Activated CD8-positive, alpha-beta memory T cell treated with anti-CD3 and anti-CD28 coated beads for 1 hour (primary cell): ENCODE data around the gene SLC4A1AP.

Experiments used
- DNase-seq, 2 donors: peaks; one replicate each; pipeline ENCODE4 v3.0.0-alpha.2; 2020; ENCODE audit warnings: low read depth in 1 of 2; ENCODE audit errors: extremely low read depth in 1 of 2

The SLC4A1AP gene

GRCh38 chr2:27717070-27717795 lies 53.5 kb downstream of the SLC4A1AP start:
- DNase-seq = no peak

DNA sequence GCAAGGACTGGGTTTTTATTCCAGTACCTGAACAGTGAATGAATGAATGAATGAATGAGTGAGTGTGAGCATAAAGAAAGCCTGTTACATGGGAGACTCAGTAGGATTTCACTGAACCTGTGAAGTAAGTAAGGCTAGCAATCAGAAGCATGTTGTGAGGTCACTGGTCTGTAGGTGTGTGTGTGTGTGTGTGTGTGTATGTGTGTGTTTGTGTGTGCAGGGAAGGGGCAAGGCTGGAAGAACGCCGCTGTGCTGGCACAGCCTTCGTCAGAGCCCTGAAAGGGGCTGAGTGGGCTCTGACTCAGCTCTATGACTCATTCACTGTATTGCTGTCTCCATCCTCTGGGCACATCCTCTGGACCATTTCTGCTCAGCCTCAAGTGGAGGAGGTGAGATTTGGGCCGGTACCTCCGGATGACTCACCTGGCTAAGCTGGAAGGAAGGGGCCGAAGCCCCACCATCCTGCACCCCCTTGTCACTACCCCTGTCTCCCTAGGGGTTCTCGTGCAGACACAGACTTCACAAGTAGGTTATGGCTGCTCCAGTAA lies 56.4 kb downstream of the SLC4A1AP start:
- no peak for DNase-seq

- no peak for DNase-seq
These were observed 57.6 kb downstream of the SLC4A1AP start for GRCh38 chr2:27721335-27721734.

GRCh38 chr2:27721884-27722485 lies 58.3 kb downstream of the SLC4A1AP start:
- no peak for DNase-seq

DNA sequence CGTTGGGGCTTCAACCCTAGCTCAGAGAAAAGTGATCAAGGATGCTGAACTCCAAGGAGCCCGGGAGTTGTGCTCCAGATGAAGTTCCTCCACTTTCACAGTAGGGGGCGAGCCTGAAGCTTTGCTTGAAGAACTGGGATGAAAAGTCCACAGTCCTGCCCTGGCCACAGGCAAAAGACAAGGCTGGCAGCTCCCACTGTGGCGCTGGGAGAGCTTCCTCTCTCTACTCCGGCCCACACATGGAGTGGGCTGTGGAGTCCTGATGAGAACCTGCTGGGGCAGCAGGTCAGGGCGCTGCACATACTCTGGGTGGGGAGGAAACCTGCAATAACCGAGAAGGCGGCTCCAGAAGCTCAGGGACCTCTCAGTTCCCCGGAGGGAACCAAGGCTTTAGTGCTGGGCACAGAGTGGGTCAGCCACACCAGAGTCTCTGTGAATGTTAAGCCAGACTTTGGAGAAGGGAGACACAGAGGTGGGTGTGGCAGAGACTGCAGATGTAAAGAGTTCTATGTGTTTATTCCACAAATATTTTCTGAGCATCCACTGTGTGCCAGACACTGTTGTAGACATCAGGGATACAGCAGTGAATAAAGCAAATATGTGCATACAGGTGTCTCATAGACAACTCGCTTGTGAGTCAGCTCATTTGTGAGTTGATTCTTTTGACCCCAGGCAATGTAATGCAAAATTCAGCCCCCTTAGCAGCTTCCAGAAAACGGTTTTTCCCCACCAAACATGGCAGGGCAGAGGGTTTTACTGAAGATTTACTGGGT lies 59.9 kb downstream of the SLC4A1AP start:
- no peak for DNase-seq

DNA sequence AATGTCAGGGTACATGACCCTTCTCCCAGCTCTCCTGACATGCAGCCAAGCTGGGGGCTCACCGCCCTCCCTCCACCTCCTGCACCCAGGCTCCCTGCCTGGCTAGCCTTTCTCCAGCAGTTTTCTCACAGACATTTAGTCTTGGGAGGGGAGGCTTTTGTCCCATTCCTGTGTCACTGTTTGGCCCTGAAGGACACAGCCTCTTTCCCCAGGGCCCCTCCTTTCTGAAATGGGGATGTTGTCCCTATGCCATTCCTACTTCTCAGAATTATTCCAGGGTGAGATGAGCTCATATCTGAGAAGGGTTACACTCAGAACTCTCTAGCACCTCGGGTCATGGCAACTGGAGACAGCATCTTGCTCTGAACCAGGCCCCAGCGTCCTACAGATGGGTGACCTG lies 60.5 kb downstream of the SLC4A1AP start:
- no peak for DNase-seq

DNA sequence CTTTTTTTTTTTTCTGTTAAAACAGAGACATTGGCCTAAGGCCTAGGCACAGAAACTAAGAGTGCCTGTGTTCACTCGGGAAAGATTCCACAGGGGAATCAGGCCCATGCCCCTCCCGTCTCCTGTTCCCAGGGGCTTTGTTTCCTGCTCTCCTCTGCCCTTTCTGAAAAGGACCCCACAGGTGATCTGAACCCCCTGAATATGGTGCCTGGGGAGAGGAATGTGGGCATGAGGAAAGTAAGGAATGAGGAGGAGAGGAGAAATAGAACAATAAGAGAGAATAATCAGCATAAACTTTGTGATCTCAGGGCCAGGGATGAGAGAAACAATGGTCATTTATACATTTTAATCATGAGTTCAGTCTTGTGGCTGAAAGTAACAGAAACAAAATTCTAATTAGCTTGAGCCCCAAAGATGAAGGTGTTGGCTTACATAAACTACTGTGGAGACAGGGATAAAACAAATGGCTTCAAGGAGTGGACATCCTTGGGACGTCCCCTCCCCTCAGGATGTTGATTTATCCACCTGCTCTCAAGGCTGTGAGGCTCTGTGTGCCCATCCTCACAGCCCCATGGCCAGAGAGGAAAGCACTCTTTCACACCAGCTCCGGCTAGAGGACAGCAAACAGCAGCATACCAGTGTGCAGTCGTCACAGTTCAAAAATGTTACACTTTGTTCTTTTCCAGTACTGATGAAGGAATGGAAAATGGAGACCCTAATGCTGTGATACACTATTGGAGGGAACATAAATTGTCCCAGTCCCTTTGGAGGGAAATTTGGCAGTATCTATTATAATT lies 61.4 kb downstream of the SLC4A1AP start:
- DNase-seq = no peak

DNA sequence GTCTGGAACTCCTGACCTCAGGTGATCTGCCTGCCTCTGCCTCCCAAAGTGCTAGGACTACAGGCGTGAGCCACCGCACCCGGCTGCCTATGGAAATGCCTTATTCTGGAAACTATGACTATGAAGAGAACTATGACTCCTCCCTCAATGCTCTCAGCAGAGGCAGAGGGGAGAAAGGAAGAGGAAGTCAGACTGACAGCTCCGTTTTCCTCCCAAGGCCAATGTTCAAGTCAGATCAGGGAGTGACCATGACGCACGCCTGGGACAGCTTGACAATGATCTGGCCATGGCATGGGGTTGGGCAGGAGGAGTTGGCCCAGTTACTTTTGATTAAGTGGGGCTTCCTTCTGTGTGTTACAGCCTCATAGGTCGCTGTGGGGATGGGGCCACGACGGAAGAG lies 63.6 kb downstream of the SLC4A1AP start:
- no peak for DNase-seq

GRCh38 chr2:27728081-27728858 lies 64.6 kb downstream of the SLC4A1AP start:
- no peak for DNase-seq

DNA sequence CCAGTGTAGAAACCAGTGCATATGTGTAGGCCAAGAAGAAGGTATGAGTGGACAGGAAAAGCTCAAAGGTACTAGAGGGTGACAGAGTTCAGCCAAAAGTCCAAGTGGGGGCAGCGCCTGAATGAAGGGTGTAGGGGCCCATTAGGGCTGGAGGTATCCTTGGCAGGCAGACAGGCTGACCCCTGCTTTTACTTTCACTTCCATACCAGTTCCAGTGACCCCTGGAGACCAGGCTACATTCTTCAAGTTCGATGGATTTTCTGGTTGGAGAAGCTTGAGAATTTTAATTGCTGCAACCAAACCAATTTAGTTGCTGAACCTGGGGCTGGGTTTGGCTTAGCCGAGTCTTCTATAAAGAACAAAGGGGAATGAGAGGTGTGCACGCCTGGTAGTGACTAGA lies 65.5 kb downstream of the SLC4A1AP start:
- DNase-seq = no peak

GRCh38 chr2:27729614-27730013 lies 65.9 kb downstream of the SLC4A1AP start:
- no peak for DNase-seq

DNA sequence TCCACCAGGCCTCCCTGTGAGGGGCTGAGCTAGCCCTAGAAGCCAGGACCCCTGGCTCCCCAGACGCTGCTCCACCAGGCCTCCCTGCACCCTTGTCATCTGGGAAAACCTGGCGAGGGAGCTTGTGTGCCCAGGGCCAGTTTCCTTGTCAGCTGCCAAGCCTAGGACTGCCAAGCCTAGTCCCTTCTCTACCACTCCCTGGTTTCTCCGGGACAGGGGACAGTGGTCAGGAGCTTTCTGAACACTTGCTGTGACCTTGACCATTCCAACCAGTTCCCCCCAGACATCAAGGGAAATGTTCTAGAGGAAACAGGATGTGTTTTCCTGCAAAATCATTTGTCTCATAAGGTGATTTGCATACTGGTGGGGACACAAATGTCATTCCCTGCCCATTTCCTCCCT lies 66.6 kb downstream of the SLC4A1AP start:
- DNase-seq = no peak

DNA sequence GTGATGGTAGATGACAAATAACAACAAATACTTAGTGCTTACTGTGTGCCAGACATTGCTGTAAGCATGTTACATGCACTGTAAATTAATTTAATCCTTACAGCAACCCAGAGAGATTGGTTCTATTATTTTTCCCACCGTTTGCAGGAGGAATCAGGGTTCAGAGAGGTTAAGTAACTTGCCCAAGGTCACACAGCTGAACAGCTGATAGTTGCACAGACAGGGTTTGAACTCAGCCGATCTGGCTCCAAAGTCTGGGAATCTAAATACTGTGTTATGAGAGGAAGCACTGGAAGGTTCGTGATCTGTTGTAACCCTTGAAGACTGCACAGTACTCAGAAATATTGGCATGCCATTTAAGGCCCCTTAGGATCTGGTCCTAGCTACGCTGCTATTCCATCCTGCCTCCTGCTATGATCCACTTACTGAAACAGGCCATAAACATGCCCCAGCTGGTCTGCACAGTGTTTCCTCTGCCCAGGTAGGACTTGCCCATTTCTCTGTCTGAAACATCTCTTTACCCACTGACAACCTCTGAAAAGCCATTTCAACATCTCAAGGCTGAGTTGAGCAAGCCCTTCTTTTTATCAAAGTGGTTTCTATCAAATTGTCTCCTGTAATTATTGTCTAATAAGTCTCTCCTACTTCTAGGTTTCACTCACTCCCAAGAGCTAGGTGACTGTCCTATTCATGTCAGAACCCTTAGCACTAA lies 67.4 kb downstream of the SLC4A1AP start:
- no peak for DNase-seq

DNA sequence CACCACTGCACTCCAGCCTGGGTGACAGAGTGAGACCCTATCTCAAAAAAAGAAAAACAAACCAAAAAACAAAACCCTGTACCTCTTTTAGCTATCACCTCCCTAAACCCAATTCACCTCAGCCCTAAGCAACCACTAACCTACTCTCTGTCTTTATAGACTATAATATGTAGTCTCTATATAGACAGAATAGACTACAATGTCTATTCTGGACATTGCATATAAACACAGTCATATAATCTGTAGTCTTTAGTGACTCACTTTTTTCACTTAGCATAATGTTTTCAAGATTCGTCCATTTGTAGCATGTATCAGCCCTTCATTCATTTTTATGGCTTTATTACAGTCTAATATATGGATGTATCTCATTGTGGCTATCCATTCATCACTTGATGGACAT lies 70.6 kb downstream of the SLC4A1AP start:
- no peak for DNase-seq

DNA sequence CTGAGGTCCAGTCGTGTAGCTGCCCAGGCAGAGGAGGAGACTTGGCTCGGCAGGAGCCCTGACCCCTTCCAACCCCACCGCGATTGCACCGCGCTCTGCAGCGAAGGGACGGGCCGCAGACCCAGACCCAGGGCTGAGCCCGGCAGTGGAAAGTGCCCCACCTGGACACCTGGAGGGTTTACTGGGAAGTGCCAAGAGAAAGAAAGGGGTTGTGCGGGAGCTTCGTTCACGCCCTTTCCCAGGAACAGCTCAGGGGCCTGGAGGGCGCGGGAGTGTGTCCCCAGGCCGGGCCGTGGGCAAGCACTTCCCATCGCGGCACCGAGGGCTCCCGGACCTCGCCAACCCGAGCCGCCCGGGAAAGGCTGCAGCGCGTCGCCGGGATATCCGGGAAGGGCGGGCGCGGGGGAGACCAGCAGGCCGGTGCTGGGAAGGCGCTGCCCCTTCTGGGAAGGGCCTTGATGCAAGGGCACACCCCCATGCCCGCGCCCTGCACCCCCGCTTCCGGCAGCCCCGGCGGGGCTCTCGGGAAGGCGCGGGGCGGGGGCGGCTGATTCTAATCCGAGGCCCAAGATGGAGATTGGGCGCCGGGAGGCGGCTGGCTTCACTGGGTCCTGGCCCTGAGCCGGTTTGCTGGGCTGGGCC lies 71.7 kb downstream of the SLC4A1AP start:
- DNase-seq = peak in 1 of 2 donors; percentile 29

- no peak for DNase-seq
These were observed 72.6 kb downstream of the SLC4A1AP start for GRCh38 chr2:27736031-27736889.

GRCh38 chr2:27736890-27737204 lies 73.2 kb downstream of the SLC4A1AP start:
- no peak for DNase-seq

DNA sequence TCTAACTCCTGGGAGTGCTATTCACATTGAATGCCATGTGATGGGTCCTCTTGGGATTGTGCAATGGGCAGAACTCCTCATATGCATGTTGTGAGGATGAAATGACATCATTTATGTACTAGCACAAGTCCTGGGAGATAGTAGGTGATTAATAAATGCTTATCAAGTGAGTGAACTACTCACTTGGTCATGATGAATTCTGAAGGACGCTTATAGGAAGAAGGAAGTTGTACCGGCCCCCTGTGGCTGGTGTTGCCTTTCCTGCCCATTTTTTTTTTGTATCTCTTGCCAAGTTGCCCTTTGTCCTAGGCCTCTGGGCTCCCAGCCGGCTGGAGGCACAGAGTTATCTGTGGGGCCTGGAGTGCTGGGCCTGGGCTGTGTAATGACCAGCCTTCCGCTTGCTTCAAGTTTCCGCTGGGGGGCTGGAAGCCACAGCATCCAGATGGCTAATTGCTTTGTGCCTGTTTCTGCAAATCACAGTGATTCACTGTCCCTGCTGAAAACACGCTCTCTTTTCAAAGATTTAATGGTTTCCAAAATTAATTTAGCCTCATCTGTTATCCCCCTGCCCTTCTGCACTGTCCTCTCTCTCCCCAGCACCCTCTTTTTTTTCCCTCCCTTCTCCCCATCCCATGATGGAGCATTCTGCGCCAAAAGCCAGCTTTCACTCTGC lies 74.1 kb downstream of the SLC4A1AP start:
- DNase-seq = no peak
